A549 (cell line): ENCODE results near the gene LTA4H. TPM values are rescaled to one million over a fixed set of nuclear protein-coding genes. Genes with fewer than 3 reads are reported as not detected.

Experiments used
- ATAC-seq, 2 experiments: fragments of 200-7000 bp in 1 of 2; fragments of >200 bp in 1 of 2; cut with Nextera tagmentation in 1 of 2; cut with Tn5 transposase in 1 of 2; 3 replicates each; pipeline versions ENCODE4 v1.8.0 to v1.9.1; 2018 to 2020; ENCODE audit warnings: mild to moderate bottlenecking in 1 of 2, moderate library complexity in 1 of 2
- CTCF ChIA-PET: fragments of 300-600 bp; sonication (Branson Sonifier 250); formaldehyde crosslinking; extraction: SDS; loops from one replicate; lab custom pipeline; 2021; ENCODE audit warnings: antibody characterized with exemption, inconsistent platforms; lab: Yijun Ruan, JAX
- POLR2A ChIA-PET: fragments of 350-600 bp; formaldehyde crosslinking; extraction: SDS; loops from one replicate; lab custom pipeline; 2021; ENCODE audit warnings: antibody characterized with exemption, inconsistent platforms; lab: Yijun Ruan, JAX
- DNase-seq, 2 experiments: peaks; one replicate each; pipeline versions ENCODE4 v3.0.0 to v3.0.0-alpha.2; 2011 to 2016; ENCODE audit warnings: low read depth in 1 of 2, low spot score in 1 of 2
- FAIRE-seq: peaks from 2 replicates; lab custom pipeline; 2011; peaks lifted over from hg19 to GRCh38; lab: Jason Lieb, UNC
- H3K27ac ChIP-seq, 2 experiments: fragments of >200 bp; sonication (Bioruptor Twin); formaldehyde crosslinking; 3 replicates each; pipeline ENCODE4 v1.5.1; 2016 to 2017
- H3K4me1 ChIP-seq: fragments of >200 bp; sonication (Bioruptor Twin); formaldehyde crosslinking; 3 replicates; pipeline ENCODE4 v1.6.1; 2016
- H3K4me2 ChIP-seq: fragments of >200 bp; sonication (Bioruptor Twin); formaldehyde crosslinking; 3 replicates; pipeline ENCODE4 v1.6.1; 2016
- H3K4me3 ChIP-seq: fragments of >200 bp; sonication (Bioruptor Twin); formaldehyde crosslinking; 3 replicates; pipeline ENCODE4 v1.5.1; 2016
- H3K9me3 ChIP-seq: fragments of >200 bp; sonication (Bioruptor Twin); formaldehyde crosslinking; 3 replicates; pipeline ENCODE4 v1.6.1; 2016
- CBX2 ChIP-seq: fragments of 200-600 bp; sonication (generic); IDR thresholded peaks from 2 replicates; pipeline ENCODE4 v1.6.1; 2016; ENCODE audit warnings: low read depth, mild to moderate bottlenecking, borderline replicate concordance
- CHD4 ChIP-seq: fragments of 200-600 bp; sonication (generic); IDR thresholded peaks from 2 replicates; pipeline ENCODE4 v1.6.1; 2016; ENCODE audit warnings: antibody characterized with exemption, mild to moderate bottlenecking, borderline replicate concordance
- E2F6 ChIP-seq: IDR thresholded peaks from 2 replicates; pipeline ENCODE4 v1.6.1; 2012; ENCODE audit warnings: low read depth, borderline replicate concordance
- EP300 ChIP-seq, 2 experiments: fragments of >200 bp; sonication (Bioruptor Twin); formaldehyde crosslinking; IDR thresholded peaks; 2 replicates in 1 of 2; 3 replicates in 1 of 2; pipeline ENCODE4 v1.6.1; 2016 to 2017
- FOSB ChIP-seq: fragments of 250-450 bp; sonication (Bioruptor Pico); IDR thresholded peaks from 2 replicates; pipeline ENCODE4 v1.5.0; 2020; ENCODE audit warnings: mild to moderate bottlenecking, moderate library complexity
- HEYL ChIP-seq: fragments of 250-450 bp; sonication (Bioruptor Pico); IDR thresholded peaks from 2 replicates; pipeline ENCODE4 v1.8.0; 2021; ENCODE audit warnings: mild to moderate bottlenecking, moderate library complexity
- HMGXB4 ChIP-seq: fragments of 250-450 bp; sonication (Bioruptor Pico); IDR thresholded peaks from 2 replicates; pipeline ENCODE4 v1.5.0; 2021; ENCODE audit warnings: mild to moderate bottlenecking, moderate library complexity, borderline replicate concordance
- HOXA7 ChIP-seq: fragments of 250-450 bp; sonication (Bioruptor Pico); IDR thresholded peaks from 2 replicates; pipeline ENCODE4 v1.5.0; 2020; ENCODE audit warnings: mild to moderate bottlenecking, moderate library complexity
- HOXB13 ChIP-seq: fragments of 250-450 bp; sonication (Bioruptor Pico); IDR thresholded peaks from 2 replicates; pipeline ENCODE4 v1.5.0; 2020; ENCODE audit warnings: low read depth, mild to moderate bottlenecking, moderate library complexity
- MYC ChIP-seq: IDR thresholded peaks from 2 replicates; pipeline ENCODE4 v1.6.1; 2012; ENCODE audit warnings: mild to moderate bottlenecking, inconsistent platforms, low read length, improper control_type of control experiment, borderline replicate concordance
- NFE2L2 ChIP-seq: fragments of 150-350 bp; conservative IDR thresholded peaks from 2 replicates; pipeline ENCODE4 v1.6.1; 2014; ENCODE audit warnings: low read length
- PHF8 ChIP-seq: fragments of 200-600 bp; sonication (generic); IDR thresholded peaks from 2 replicates; pipeline ENCODE4 v1.6.1; 2016; ENCODE audit warnings: low read depth, mild to moderate bottlenecking, antibody characterized with exemption, moderate library complexity, borderline replicate concordance
- POLR2A ChIP-seq: IDR thresholded peaks from 2 replicates; pipeline ENCODE4 v1.6.1; 2012; ENCODE audit warnings: mild to moderate bottlenecking, low read length
- REST ChIP-seq: fragments of 200-600 bp; sonication (generic); IDR thresholded peaks from 2 replicates; pipeline ENCODE4 v1.6.1; 2016; ENCODE audit warnings: antibody characterized with exemption, mild to moderate bottlenecking, moderate library complexity
- TP53 ChIP-seq: fragments of 250-450 bp; sonication (Bioruptor Pico); IDR thresholded peaks from 2 replicates; pipeline ENCODE4 v1.5.0; 2021; ENCODE audit warnings: mild to moderate bottlenecking, moderate library complexity
- USF2 ChIP-seq: fragments of 450-650 bp; IDR thresholded peaks from 2 replicates; pipeline ENCODE4 v1.6.1; 2014; ENCODE audit warnings: antibody characterized with exemption
- ZFP36 ChIP-seq: fragments of 450-650 bp; IDR thresholded peaks from 2 replicates; pipeline ENCODE4 v1.6.1; 2014; ENCODE audit warnings: borderline replicate concordance; ENCODE audit not compliant: partially characterized antibody
- ZNF302 ChIP-seq: fragments of 250-450 bp; sonication (Bioruptor Pico); IDR thresholded peaks from 2 replicates; pipeline ENCODE4 v1.9.0; 2021; ENCODE audit warnings: inconsistent platforms, mild to moderate bottlenecking, moderate library complexity
- ZSCAN20 ChIP-seq: fragments of 250-450 bp; sonication (Bioruptor Pico); IDR thresholded peaks from 2 replicates; pipeline ENCODE4 v1.8.0; 2022; ENCODE audit warnings: mild to moderate bottlenecking, moderate library complexity
- WGBS: methylation state at CpG from one replicate; pipeline ENCODE4 v1.1.6; 2017; ENCODE audit errors: missing lambda C conversion rate; 5-methylcytosine and 5-hydroxymethylcytosine counted together
- polyA plus RNA-seq, 4 experiments: library from polyadenylated mRNA; depleted of rRNA in 3 of 4; stranded (reverse); fragments of >200 nt; fragmentation: RNase III in 1 of 4; extraction: RNeasy Plus Mini Kit Qiagen cat#74134 plus additional on column Dnase treatment in 1 of 4; gene quantifications; 2 replicates in 3 of 4; 3 replicates in 1 of 4; pipeline ENCODE4 v1.2.3, GENCODE V29; 2011 to 2017
- TF ChIP-seq, protein P1 (sequence below): fragments of >200 bp; sonication (Bioruptor Twin); formaldehyde crosslinking; IDR thresholded peaks from 2 replicates; pipeline ENCODE4 v1.6.1; 2016

The LTA4H gene
- polyA plus RNA-seq, 2 of the 4 experiments (the other 2 are of a cell fraction) = 126 to 174 TPM

DNA sequence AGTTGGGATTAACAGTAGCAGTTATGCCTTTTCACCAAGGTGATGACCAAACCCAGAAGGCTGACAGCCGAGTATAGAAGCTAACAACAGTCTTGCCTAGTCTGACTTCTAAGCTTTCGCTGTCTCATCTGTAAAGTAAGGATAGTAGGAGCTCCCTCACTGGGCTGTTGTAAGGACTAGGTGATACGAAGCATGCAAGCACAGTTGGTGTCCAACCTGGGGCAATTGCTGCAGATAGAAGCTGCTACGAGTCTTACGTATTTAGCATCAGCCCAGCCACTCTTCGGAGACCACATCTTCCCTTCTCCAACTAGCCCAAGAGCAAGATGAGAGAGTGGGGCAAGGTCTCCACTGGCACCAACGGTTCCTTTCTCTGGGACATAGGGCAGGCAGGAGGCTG, 45.3 kb downstream of the LTA4H start:
- Histone ChIP-seq H3K4me1 (no peaks in the 10 kb centered on the region; the same call in 2 of the 3 replicates), H3K9me3 (no peaks in the 10 kb centered on the region), H3K4me2 (no peak overlapping the region), H3K27ac (no peak overlapping the region), H3K4me3 (no peak overlapping the region)
- FAIRE-seq (no peak), DNase-seq (no peak), ATAC-seq (peak in 1 of 2 experiments; percentile 15; a peak in 2 of 6 replicates)
- TF ChIP-seq TP53 (CRISPR knock-in tag) (no peak), ZFP36 (no peak), HEYL (CRISPR knock-in tag) (no peak), FOSB (CRISPR knock-in tag) (no peak), ZNF302 (no peak), CBX2 (no peak), CHD4 (no peak), HMGXB4 (CRISPR knock-in tag) (no peak), USF2 (no peak), POLR2A (no peak), ZSCAN20 (no peak), E2F6 (no peak), REST (no peak), HOXB13 (CRISPR knock-in tag) (no peak), PHF8 (no peak)
- TF ChIP-seq, protein P1, sequence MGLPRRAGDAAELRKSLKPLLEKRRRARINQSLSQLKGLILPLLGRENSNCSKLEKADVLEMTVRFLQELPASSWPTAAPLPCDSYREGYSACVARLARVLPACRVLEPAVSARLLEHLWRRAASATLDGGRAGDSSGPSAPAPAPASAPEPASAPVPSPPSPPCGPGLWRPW = no peak
- CTCF ChIA-PET = interaction anchor here (1.1 to 4.7 kb wide), 2 partner anchors 8 to 72 kb away, joined by 3 to 26 read pairs; no protein-coding TSS in a partner anchor
- WGBS = 62% methylated on average over 7 of the region's 7 CpGs
- POLR2A ChIA-PET = interaction anchor here (1.0 kb wide), 1 partner anchor 47 kb away, joined by 3 read pairs; the partner anchor contains the start of gene AMDHD1

GRCh38 chr12:95989504-95990123, 45.8 kb downstream of the LTA4H start:
- CTCF ChIA-PET = interaction anchor here (0.6 to 4.7 kb wide), 3 partner anchors 9 to 225 kb away, joined by 3 to 26 read pairs (median 3); no protein-coding TSS in a partner anchor

More at GRCh38 chr12:95989504-95990123, 45.8 kb downstream of the LTA4H start:
- TF ChIP-seq MYC (no peak), REST (no peak), NFE2L2 (no peak), HOXA7 (CRISPR knock-in tag) (no peak), EP300 (IDR thresholded peaks at IDR 0.05) (no peak), ZNF302 (no peak)
- POLR2A ChIA-PET = interaction anchor here (1.0 kb wide), 1 partner anchor 46 kb away, joined by 3 read pairs; the partner anchor contains the start of gene AMDHD1
- Histone ChIP-seq H3K27ac (no peak overlapping the region), H3K4me1 (no peaks in the 10 kb centered on the region; the same call in 2 of the 3 replicates), H3K4me3 (no peak overlapping the region), H3K4me2 (no peak overlapping the region), H3K9me3 (no peaks in the 10 kb centered on the region)
- DNase-seq (no peak), ATAC-seq (peak in 1 of 2 experiments; percentile 34; a peak in 3 of 6 replicates), FAIRE-seq (no peak)
- WGBS = 71% methylated on average over 4 of the region's 4 CpGs
